CD1c-positive myeloid dendritic cell (primary cell): ENCODE results near the gene ARID4B.
"Not testable (repeated sequence)": the region's sequence is repeated elsewhere in the genome, so short reads cannot be mapped to it uniquely, and the experiment has no call there.

Experiments used
- DNase-seq: peaks from one replicate; pipeline ENCODE4 v3.0.0-alpha.2; 2016; ENCODE audit errors: extremely low spot score

ARID4B gene

GRCh38 chr1:235329139-235329902, 1.3 kb upstream of the ARID4B start:
- peak; percentile 54 for DNase-seq

GRCh38 chr1:235328271-235329138, 526 bp upstream of the ARID4B start, which contains the start of gene GGPS1:
Gene GGPS1, plus strand, starts transcription at chr1:235328570. Its CDS starts 6,695 bp downstream, at chr1:235335265.
- DNase-seq = peak; percentile 100

GRCh38 chr1:235326719-235327558, 1.0 kb downstream of the ARID4B start:
- DNase-seq = peak; percentile 79

GRCh38 chr1:235325854-235326253, 2.1 kb downstream of the ARID4B start:
- DNase-seq = no peak

DNA sequence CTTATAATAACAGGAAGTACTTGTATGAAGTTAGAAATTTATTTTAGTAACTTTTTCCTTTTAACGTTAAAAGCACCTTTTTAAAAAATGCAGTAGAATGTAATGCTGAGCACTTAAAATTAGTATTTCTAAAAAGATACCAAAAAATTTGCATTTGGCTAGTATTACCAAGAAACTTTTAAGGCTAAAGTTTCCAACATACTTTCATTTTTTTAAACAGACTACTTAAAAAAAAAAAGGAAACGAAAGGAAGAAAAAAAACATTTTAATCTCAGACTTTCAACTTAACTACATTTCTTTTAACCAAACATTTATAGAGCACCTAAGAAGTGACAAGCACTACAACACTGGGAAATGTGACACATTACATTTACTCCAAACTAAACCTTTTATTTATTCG, 2.8 kb downstream of the ARID4B start:
- no peak for DNase-seq

- DNase-seq = no peak
Observed at GRCh38 chr1:235324296-235324695, 3.7 kb downstream of the ARID4B start.

GRCh38 chr1:235320521-235321179, 7.3 kb downstream of the ARID4B start:
- DNase-seq = no peak

GRCh38 chr1:235319255-235319654, 8.7 kb downstream of the ARID4B start:
- no peak for DNase-seq

DNA sequence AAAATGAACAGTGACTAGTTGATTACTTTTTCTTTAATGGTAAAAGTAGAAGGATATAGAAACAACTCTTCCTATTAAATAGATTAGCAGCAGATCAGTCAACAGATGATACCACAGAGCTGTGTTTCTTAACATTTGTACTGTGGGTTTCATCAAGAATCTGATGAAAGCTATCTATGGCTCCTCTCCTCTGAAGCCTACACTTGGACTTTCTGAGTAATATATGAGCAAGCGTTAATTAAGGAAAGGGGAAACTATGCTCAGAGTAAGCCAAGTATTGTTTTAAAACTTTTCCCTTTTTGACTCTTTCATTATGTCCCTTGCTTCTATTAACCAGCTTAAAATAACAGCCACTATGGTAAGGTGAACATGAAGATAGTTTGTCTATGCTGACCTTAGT, 10.8 kb downstream of the ARID4B start:
- DNase-seq = peak; percentile 28

DNA sequence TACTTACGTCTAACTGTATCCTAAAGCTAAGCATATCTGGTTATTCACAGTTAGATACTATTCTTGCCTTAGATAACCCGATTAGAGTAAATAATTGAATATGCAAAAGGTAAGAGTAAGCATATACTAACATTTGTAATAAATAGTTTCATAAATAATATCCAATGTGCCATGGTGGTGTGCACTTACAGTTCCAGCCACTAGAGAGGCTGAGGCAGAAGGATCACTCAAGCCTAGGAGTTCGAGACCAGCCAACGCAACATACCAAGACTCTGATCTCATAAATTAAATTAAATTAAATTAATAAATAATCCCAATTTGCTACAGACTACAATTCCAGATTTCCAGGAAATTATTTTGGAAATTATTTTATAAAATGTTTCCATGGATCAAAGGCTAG, 12.2 kb downstream of the ARID4B start:
- DNase-seq = no peak

DNA sequence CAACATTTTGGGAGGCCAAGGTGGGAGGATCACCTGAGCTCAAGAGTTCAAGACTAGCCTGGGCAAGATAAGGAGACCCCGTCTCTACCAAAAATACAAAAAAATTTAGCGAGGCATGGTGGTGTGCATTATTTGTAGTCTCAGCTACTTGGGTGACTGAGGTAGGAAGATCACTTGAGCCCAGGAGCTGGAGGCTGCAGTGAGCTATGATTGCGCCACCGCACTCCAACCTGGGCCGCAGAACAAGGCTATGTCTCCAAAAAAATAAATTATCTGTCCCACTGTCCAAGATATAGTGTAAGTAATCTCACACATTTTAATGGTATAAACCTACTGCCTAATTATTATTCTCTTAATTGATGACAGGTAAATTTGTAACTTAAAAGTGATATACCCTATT, 12.8 kb downstream of the ARID4B start:
- DNase-seq = no peak

- DNase-seq = no peak
Observed at GRCh38 chr1:235313931-235314678, 13.9 kb downstream of the ARID4B start.

- DNase-seq = no peak
Observed at GRCh38 chr1:235313262-235313661, 14.7 kb downstream of the ARID4B start.

DNA sequence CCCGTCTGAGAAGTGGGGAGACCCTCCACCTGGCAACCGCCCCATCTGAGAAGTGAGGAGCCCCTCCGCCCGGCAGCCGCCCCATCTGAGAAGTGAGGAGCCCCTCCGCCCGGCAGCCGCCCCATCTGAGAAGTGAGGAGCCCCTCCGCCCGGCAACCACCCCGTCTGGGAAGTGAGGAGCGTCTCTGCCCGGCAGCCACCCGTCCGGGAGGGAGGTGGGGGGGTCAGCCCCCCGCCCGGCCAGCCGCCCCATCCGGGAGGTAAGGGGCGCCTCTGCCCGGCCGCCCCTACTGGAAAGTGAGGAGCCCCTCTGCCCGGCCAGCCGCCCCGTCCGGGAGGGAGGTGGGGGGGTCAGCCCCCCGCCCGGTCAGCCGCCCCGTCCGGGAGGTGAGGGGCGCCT, 18.8 kb downstream of the ARID4B start:
- not testable (repeated sequence) for DNase-seq

DNA sequence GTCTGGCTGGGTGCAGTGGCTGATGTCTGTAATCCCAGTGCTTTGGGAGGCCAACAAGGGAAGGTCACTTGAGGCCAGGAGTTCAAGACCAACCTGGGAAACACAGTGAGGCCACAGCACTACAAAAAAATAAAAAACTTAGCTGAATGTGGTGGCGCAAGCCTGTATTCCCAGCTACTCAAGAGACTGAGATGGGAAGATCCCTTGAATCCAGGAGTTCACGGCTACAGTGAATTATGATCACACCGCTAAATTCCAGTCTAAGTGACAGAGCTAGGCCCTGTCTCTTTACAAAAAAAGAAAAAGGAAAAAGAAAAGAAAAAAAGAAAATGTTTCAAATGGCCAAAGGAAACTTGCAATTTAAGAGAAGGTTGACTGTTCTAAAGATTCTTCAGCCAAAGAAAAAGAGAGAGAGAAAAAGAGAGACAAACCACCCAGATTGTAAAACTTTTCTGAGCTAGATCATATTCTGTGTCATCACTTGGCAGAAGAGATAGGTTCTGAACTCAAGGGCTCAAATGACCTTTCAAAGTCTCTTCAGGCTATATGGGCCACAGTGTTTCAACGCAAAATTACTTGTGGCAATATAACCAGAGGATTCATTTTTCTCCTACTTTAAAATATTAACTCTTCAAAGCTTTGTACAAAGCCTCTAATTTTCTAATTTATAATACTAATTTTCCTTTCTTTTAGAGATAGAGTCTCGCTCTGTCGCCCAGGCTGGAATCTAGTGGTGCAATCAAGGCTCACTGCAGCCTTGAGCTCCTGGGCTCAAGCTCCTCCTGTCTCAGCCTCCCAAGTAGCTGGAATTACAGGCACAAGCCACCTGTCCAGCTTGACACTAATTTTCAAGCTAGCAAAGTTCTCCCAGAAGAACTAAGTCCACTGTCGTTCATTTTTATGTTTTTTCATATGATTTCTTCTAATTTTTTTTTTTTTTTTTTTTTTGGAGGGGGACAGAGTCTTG, 20.5 kb downstream of the ARID4B start:
- no peak for DNase-seq

DNA sequence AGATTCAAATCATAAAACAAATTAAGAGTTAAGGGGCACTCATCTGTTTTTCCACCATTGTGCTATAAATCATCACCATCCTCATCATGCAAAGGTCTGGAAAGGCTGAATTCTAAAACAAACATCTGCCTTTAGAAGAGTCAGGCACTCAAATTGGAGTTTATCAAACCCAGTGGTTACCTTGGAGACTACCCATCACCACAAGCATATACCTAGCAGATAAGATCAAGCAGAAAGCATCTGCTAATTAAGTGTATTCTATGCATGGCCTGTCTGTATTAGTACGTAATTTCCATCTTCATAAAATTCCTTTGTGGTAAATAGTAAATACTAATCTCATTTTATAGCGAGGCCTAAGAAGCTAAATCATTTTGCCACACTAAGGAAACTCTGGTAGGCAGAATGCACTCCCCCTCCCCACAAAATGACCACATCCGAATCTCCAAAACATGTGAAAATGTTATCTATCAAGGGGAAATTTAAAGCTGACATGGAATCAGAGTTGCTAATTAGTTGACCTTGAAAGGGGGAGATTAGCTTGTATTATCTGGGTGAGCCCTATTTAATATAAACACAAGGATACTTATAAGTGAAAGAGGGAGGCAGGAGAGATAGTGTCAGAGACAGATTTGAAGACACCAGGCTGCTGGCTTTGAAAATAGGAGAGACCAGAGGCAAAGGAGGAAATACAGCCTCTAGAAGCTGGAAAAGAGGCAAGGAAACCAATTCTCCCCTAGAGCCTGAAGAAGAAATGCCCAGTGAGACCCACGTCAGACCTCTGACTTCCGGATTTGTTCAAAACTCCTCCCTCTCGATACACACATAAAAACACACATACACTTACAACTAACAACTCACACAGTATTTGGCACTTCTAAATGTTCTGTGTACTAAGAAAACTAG, 23.2 kb downstream of the ARID4B start:
- peak; percentile 48 for DNase-seq

- DNase-seq = no peak
Observed at GRCh38 chr1:235302143-235302542, 25.8 kb downstream of the ARID4B start.

DNA sequence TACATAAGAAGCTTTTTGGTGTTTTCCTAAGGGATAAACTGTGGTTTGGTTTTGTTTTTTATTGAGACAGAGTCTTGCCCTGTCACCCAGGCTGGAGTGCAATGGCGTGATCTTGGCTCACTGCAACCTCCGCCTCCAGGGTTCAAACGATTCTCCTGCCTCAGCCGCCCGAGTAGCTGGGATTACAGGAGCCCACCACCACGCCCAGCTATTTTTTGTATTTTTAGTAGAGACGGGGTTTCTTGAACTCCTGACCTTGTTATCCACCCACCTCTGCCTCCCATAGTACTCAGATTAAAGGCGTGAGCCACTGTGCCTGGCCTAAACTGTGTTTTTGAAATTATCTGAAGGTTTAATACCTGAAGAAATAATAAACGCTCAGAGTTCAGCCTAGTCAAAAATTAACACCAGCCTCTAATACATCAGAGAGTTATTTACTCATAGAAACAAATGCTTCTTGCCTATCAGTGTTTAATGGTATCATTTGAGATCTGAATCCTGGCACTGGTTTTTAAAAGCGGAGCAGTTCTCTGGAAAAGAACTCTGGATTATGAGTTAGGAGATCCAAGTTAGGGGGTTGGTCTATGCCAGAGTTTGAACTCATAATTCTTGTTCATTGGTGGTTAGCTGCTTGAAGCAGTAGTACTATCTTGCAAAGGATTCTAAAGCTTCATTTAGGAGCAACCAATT, 28.7 kb downstream of the ARID4B start:
- DNase-seq = no peak
